CD14-positive monocyte (primary cell): ENCODE results near the gene APC2. TPM values are rescaled to one million over a fixed set of nuclear protein-coding genes. Genes with fewer than 3 reads are reported as not detected.
A peak's percentile ranks its signal among the peaks of the same experiment; 100 is the strongest.

Experiments
- DNase-seq, 3 donors: peaks; one replicate each; pipeline ENCODE4 v3.0.0-alpha.2; 2011 to 2022
- H2AFZ ChIP-seq: 2 replicates; pipeline ENCODE4 v1.6.0; 2012; ENCODE audit warnings: mild to moderate bottlenecking, low read depth, low read length, inconsistent platforms; ENCODE audit not compliant: insufficient read depth, poor library complexity, severe bottlenecking
- H3K27ac ChIP-seq, 2 donors: 1 replicate in 1 of 2; 2 replicates in 1 of 2; pipeline ENCODE4 v1.5.1; 2012 to 2013; ENCODE audit warnings: low read length in 2 of 2, control low read depth in 1 of 2, inconsistent platforms in 1 of 2, low read depth in 1 of 2, mild to moderate bottlenecking in 1 of 2
- H3K27me3 ChIP-seq, 2 donors: one replicate each; pipeline versions ENCODE4 v1.6.0 to v1.6.1; 2011 to 2013; ENCODE audit warnings: low read length in 2 of 2; ENCODE audit not compliant: control insufficient read depth in 2 of 2, insufficient read depth in 2 of 2
- H3K36me3 ChIP-seq, 2 donors: replicated peaks in 1 of 2; 1 replicate in 1 of 2; 2 replicates in 1 of 2; pipeline versions ENCODE4 v1.5.1 to v1.6.1; 2012 to 2013; ENCODE audit warnings: low read length in 2 of 2, control low read depth in 1 of 2, inconsistent platforms in 1 of 2, mild to moderate bottlenecking in 1 of 2; ENCODE audit not compliant: insufficient read depth in 2 of 2, control insufficient read depth in 1 of 2
- H3K4me1 ChIP-seq, 2 donors: 1 replicate in 1 of 2; 2 replicates in 1 of 2; pipeline versions ENCODE4 v1.5.1 to v1.6.1; 2012 to 2013; ENCODE audit warnings: low read length in 2 of 2, control low read depth in 1 of 2, inconsistent platforms in 1 of 2, mild to moderate bottlenecking in 1 of 2, moderate library complexity in 1 of 2; ENCODE audit not compliant: insufficient read depth in 2 of 2, control insufficient read depth in 1 of 2
- H3K4me2 ChIP-seq: replicated peaks from 2 replicates; pipeline ENCODE3; 2012; ENCODE audit warnings: low read length, moderate library complexity, mild to moderate bottlenecking; ENCODE audit not compliant: poor library complexity, severe bottlenecking; ENCODE audit errors: extremely low read depth
- H3K4me3 ChIP-seq, 3 experiments: fragments of 200-600 bp in 1 of 3; sonication (generic) in 1 of 3; replicated peaks in 1 of 3; 1 replicate in 2 of 3; 2 replicates in 1 of 3; pipeline ENCODE4 v1.5.1; 2011 to 2013; ENCODE audit warnings: low read length in 3 of 3, mild to moderate bottlenecking in 3 of 3, control low read depth in 2 of 3, low read depth in 2 of 3, inconsistent platforms in 1 of 3, moderate library complexity in 1 of 3
- H3K79me2 ChIP-seq: 2 replicates; pipeline ENCODE4 v1.6.0; 2012; ENCODE audit warnings: mild to moderate bottlenecking, control low read depth, inconsistent platforms, low read length, moderate library complexity; ENCODE audit not compliant: insufficient read depth
- H3K9ac ChIP-seq: 2 replicates; pipeline ENCODE4 v1.6.0; 2017; ENCODE audit warnings: low read length, mild to moderate bottlenecking; ENCODE audit not compliant: insufficient read depth, poor library complexity, severe bottlenecking
- H3K9me3 ChIP-seq, 2 donors: replicated peaks in 1 of 2; 1 replicate in 1 of 2; 2 replicates in 1 of 2; pipeline versions ENCODE4 v1.5.1 to v1.6.1; 2012 to 2013; ENCODE audit warnings: low read length in 2 of 2, control low read depth in 1 of 2; ENCODE audit not compliant: control insufficient read depth in 1 of 2, insufficient read depth in 1 of 2
- H4K20me1 ChIP-seq: 2 replicates; pipeline ENCODE4 v1.6.0; 2012; ENCODE audit warnings: mild to moderate bottlenecking, low read length, control low read depth, moderate library complexity; ENCODE audit not compliant: insufficient read depth
- H3K27ac Mint-ChIP-seq, 7 donors: one replicate each; pipeline ENCODE4 v1.8.0; 2020; ENCODE audit warnings: mild to moderate bottlenecking in 7 of 7, mixed read lengths in 7 of 7, moderate library complexity in 6 of 7, inconsistent platforms in 2 of 7
- H3K27me3 Mint-ChIP-seq, 3 donors: one replicate each; pipeline ENCODE4 v1.8.0; 2021 to 2022; ENCODE audit warnings: low read depth in 3 of 3, mild to moderate bottlenecking in 3 of 3, mixed read lengths in 3 of 3, moderate library complexity in 3 of 3, inconsistent platforms in 1 of 3
- H3K36me3 Mint-ChIP-seq, 2 donors: one replicate each; pipeline ENCODE4 v1.8.0; 2020; ENCODE audit warnings: mixed read lengths in 2 of 2, inconsistent platforms in 1 of 2, mild to moderate bottlenecking in 1 of 2
- H3K4me1 Mint-ChIP-seq: one replicate; pipeline ENCODE4 v1.8.0; 2020; ENCODE audit warnings: mild to moderate bottlenecking, mixed read lengths
- H3K4me3 Mint-ChIP-seq, 2 donors: one replicate each; pipeline ENCODE4 v1.8.0; 2020; ENCODE audit warnings: mild to moderate bottlenecking in 2 of 2, mixed read lengths in 2 of 2, moderate library complexity in 1 of 2
- H3K9me3 Mint-ChIP-seq, 7 donors: one replicate each; pipeline ENCODE4 v1.8.0; 2020 to 2022; ENCODE audit warnings: mixed read lengths in 7 of 7, mild to moderate bottlenecking in 6 of 7, moderate library complexity in 6 of 7, inconsistent platforms in 2 of 7
- CTCF ChIP-seq: fragments of 200-600 bp; IDR thresholded peaks from one replicate; pipeline ENCODE4 v1.8.0; 2022; ENCODE audit warnings: antibody characterized with exemption, mild to moderate bottlenecking
- WGBS: methylation state at CpG from one replicate; pipeline ENCODE4 v1.1.5; 2013; ENCODE audit warnings: missing lambda C conversion rate; ENCODE audit not compliant: insufficient coverage; 5-methylcytosine and 5-hydroxymethylcytosine counted together
- intact Hi-C, 2 donors: fragments of 100-400 bp; cut with micrococcal nuclease; formaldehyde crosslinking; loops; one replicate each; pipeline versions ENCODE4 v1.15.0 to v1.15.1; 2023
- polyA plus RNA-seq, 3 donors: library from polyadenylated mRNA; depleted of rRNA in 1 of 3; unstranded in 2 of 3; stranded (reverse) in 1 of 3; fragments of 300-500 nt in 2 of 3; fragments of >200 nt in 1 of 3; fragmentation: Illumina TruSeq in 2 of 3; gene quantifications; 1 replicate in 2 of 3; 2 replicates in 1 of 3; pipeline ENCODE4 v1.2.3, GENCODE V29; 2012 to 2021

Gene APC2
- polyA plus RNA-seq, 3 donors = 0.04 TPM; not detected in 2

GRCh38 chr19:1503089-1503924 is 53.4 kb downstream of the APC2 start:
- intact Hi-C loops = no loop called here
- Mint-ChIP-seq H3K27ac (no peak overlapping the region), H3K4me3 (peak overlapping the region in 1 of 2 donors; percentile 48)

More at GRCh38 chr19:1503089-1503924, 53.4 kb downstream of the APC2 start:
- Mint-ChIP-seq H3K9me3 (peaks cover 9 to 36% (median 24%) of the 10 kb centered on the region in 7 donors), H3K36me3 (no peaks in the 10 kb centered on the region), H3K4me1 (peaks cover 5% of the 10 kb centered on the region), H3K27me3 (peaks cover 27 to 49% (median 41%) of the 10 kb centered on the region in 3 donors)
- Histone ChIP-seq H3K79me2 (no peaks in the 10 kb centered on the region), H4K20me1 (no peaks in the 10 kb centered on the region), H3K4me3 (no peak overlapping the region), H3K4me2 (peak overlapping the region; percentile 12), H3K27ac (no peak overlapping the region), H3K9me3 (peaks cover 4 to 25% of the 10 kb centered on the region in 2 donors), H3K36me3 (no peaks in the 10 kb centered on the region), H3K9ac (no peak overlapping the region), H2AFZ (peak overlapping the region; percentile 21), H3K27me3 (peaks cover 3 to 21% of the 10 kb centered on the region in 2 donors), H3K4me1 (peaks cover 8 to 11% of the 10 kb centered on the region in 2 donors)
- TF ChIP-seq CTCF = peak; percentile 92
- peak; percentile 32 to 64 (median 37) for DNase-seq
- 10% methylated on average over 47 of the region's 49 CpGs for WGBS
